Measurements from ENCODE around the gene RPL31.

GRCh38 chr2:101026253-101026701 lies 24.2 kb downstream of the RPL31 start:
- no peak for TF ChIP-seq CTCF (IDR thresholded peaks at IDR 0.05; ENCODE audit: insufficient read depth, low read length, poor library complexity, severe bottlenecking)
- no peak for TF ChIP-seq EZH2phosphoT487 (conservative IDR thresholded peaks at IDR 0.05; ENCODE audit: low read length)

All from SU-DHL-6 (cell line).